PC-3 (cell line): ENCODE measurements around the gene P2RX6.

Source experiments
- EZH2 ChIP-seq: fragments of 300-600 bp; sonication (generic); IDR thresholded peaks from one replicate; pipeline ENCODE4 v1.6.1; 2017; ENCODE audit warnings: antibody characterized with exemption, mild to moderate bottlenecking, low read length; ENCODE audit not compliant: unreplicated experiment
- TF ChIP-seq, protein P1 (sequence below): fragments of 300-600 bp; sonication (generic); conservative IDR thresholded peaks from 2 replicates; pipeline ENCODE4 v1.5.1; 2017; ENCODE audit warnings: antibody characterized with exemption, low read depth, mild to moderate bottlenecking, low read length

DNA sequence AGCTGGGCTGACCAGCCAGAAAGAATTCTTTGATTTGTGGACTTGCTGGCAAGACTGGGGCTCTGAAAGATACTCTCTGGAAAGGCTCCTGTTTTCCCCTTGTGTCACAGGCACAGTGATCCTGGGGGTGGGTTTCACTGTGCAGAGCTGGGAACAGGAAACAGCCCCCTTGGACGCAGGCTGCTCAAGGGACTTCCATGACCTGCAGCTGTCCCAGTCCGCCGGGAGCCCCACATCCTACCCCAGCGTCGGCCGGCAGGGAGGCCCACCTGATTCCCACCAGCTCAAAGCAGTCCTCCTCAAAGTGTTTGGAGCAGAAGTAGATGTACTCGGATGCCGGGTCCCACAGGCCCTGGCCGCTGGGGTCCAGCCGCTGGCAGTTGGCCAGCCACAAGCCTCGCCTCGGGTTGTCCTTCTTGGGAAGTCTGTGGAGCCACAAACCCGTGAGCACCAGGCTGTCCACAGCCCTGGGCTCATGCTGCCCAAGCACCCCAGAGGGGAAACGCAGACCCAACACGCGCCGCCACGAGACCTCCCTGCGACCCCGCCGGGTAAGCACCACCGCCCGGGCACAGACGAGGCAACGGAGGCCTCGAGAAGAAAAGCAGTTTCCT lies 13.9 kb upstream of the P2RX6 start:
- TF ChIP-seq, protein P1, sequence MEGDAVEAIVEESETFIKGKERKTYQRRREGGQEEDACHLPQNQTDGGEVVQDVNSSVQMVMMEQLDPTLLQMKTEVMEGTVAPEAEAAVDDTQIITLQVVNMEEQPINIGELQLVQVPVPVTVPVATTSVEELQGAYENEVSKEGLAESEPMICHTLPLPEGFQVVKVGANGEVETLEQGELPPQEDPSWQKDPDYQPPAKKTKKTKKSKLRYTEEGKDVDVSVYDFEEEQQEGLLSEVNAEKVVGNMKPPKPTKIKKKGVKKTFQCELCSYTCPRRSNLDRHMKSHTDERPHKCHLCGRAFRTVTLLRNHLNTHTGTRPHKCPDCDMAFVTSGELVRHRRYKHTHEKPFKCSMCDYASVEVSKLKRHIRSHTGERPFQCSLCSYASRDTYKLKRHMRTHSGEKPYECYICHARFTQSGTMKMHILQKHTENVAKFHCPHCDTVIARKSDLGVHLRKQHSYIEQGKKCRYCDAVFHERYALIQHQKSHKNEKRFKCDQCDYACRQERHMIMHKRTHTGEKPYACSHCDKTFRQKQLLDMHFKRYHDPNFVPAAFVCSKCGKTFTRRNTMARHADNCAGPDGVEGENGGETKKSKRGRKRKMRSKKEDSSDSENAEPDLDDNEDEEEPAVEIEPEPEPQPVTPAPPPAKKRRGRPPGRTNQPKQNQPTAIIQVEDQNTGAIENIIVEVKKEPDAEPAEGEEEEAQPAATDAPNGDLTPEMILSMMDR = no peak
- TF ChIP-seq EZH2 = no peak
